GM12865 (cell line): Measurements from ENCODE around the gene ATG4C.

Experiments
- DNase-seq: peaks from one replicate; pipeline ENCODE4 v3.0.0; 2010; ENCODE audit warnings: low read depth
- H3K4me3 ChIP-seq: 2 replicates; pipeline ENCODE4 v1.5.1; 2011; ENCODE audit warnings: mild to moderate bottlenecking, low read depth, low read length, control low read depth
- CTCF ChIP-seq: IDR thresholded peaks from 2 replicates; pipeline ENCODE4 v1.5.1; 2011; ENCODE audit warnings: low read length, control low read depth, low read depth, inconsistent platforms; ENCODE audit not compliant: insufficient read depth; ENCODE audit errors: missing control alignments

The ATG4C gene

GRCh38 chr1:62836856-62837540, 53.1 kb downstream of the ATG4C start:
- no peak for TF ChIP-seq CTCF
- H3K4me3 ChIP-seq, result no peak overlapping the region

DNA sequence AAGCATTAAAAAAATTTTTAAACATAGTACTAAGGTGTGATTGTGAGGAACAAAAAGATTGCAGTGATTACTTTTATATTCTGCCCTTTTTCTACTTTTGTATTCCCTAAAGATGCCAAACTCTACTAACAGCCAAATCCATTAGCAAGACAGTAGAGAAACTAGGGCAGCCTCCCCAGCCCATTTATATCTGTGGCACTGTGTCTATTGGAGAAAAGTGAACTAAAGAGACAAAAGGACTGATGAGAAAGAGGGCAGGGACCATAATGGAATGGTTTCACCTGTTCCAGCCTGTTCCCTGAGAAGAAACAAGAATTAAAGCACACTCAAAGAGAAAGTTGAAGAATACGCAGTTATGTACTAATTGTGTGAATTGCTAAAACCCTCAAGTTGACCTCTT, 56.6 kb downstream of the ATG4C start:
- no peak for DNase-seq
- TF ChIP-seq CTCF, result no peak
- H3K4me3 ChIP-seq, result no peak overlapping the region

More at GRCh38 chr1:62836856-62837540, 53.1 kb downstream of the ATG4C start:
- DNase-seq, result no peak

GRCh38 chr1:62841587-62842169, 57.7 kb downstream of the ATG4C start:
- TF ChIP-seq CTCF, result peak; percentile 54
- no peak overlapping the region for H3K4me3 ChIP-seq
- peak; percentile 74 for DNase-seq

DNA sequence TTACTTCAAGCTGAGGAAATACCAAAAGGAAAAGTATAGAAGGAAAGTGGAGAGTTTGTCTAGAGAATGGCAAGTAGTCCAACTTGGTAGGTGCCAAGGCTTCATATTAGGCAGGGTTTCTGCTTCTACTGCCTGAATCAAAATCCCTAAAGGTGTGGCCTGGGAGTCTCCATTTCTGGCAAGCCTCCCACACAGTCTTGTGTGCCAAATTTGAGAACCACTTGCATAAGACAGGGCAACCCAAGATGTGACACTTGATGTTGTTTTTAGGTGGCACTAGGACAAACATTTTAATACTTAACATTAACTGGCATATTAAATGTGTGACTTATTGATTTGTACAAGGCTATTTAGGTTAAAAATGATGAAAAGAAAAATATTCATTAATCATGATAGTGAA, 60.1 kb downstream of the ATG4C start:
- TF ChIP-seq CTCF, result no peak
- H3K4me3 ChIP-seq, result no peak overlapping the region
- no peak for DNase-seq

DNA sequence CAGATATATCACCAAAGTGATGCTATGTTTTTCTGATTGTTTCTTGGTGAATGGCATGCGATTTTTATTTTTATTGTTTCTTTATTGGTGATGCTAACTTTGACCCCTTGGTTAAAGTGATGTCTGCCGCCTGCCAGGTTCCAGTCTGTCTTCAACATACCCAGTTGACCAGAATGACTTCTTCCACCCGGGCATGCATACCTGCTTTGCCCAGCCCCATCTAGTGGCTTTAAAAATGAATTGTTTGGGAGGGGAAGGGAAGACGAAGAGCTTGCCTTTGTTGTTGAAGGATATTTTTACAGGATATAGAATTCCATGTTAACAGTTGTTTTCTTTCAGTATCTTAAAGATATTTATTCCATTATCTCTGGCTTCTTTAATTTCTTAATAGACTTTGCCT, 65.1 kb downstream of the ATG4C start:
- H3K4me3 ChIP-seq, result no peak overlapping the region
- no peak for TF ChIP-seq CTCF
- DNase-seq, result no peak

DNA sequence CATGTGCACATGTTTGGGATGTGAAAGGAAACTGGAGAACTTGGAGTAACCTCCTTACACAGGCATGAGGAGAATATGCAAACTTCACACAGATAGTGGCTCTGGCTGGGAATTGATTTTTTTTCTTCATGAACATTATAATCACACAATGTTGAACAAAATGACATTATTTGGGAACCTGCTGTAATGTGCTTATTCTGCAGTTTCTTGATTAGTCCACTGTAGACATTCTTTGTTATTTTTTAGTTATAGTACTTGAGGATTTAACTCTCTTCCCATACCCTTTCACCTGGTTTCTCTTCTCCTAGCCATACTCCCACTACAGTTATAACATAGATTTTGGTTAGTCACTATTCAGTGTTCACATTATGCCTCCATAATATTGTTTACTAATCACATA, 68.3 kb downstream of the ATG4C start:
- TF ChIP-seq CTCF, result no peak
- no peak for DNase-seq

GRCh38 chr1:62856960-62857359, 73.0 kb downstream of the ATG4C start:
- no peak for DNase-seq
- H3K4me3 ChIP-seq, result no peak overlapping the region
- TF ChIP-seq CTCF, result no peak

More for the DNA sequence above, 68.3 kb downstream of the ATG4C start:
- no peak overlapping the region for H3K4me3 ChIP-seq
